Mucosa of stomach (tissue), 1 donor: ENCODE data around the gene HAUS1.
"Not testable (repeated sequence)": the region's sequence is repeated elsewhere in the genome, so short reads cannot be mapped to it uniquely, and the experiment has no call there.

Source experiments
- H3K27me3 ChIP-seq: one replicate; pipeline ENCODE4 v1.7.0; 2013; ENCODE audit warnings: mild to moderate bottlenecking, low read length; ENCODE audit not compliant: control insufficient read depth, insufficient read depth
- H3K36me3 ChIP-seq: one replicate; pipeline ENCODE4 v1.7.0; 2013; ENCODE audit warnings: low read length; ENCODE audit not compliant: control insufficient read depth, insufficient read depth
- H3K4me1 ChIP-seq: one replicate; pipeline ENCODE4 v1.7.0; 2013; ENCODE audit warnings: mild to moderate bottlenecking, low read length; ENCODE audit not compliant: control insufficient read depth, insufficient read depth
- H3K4me3 ChIP-seq: one replicate; pipeline ENCODE4 v1.7.0; 2013; ENCODE audit warnings: low read length
- H3K9ac ChIP-seq: one replicate; pipeline ENCODE4 v1.7.0; 2013; ENCODE audit warnings: mild to moderate bottlenecking, low read length, moderate library complexity
- H3K9me3 ChIP-seq: one replicate; pipeline ENCODE4 v1.7.0; 2013; ENCODE audit warnings: mild to moderate bottlenecking, low read length, moderate library complexity; ENCODE audit not compliant: control insufficient read depth
- donor health status: Pancreatic carcinoma.

HAUS1 gene

DNA sequence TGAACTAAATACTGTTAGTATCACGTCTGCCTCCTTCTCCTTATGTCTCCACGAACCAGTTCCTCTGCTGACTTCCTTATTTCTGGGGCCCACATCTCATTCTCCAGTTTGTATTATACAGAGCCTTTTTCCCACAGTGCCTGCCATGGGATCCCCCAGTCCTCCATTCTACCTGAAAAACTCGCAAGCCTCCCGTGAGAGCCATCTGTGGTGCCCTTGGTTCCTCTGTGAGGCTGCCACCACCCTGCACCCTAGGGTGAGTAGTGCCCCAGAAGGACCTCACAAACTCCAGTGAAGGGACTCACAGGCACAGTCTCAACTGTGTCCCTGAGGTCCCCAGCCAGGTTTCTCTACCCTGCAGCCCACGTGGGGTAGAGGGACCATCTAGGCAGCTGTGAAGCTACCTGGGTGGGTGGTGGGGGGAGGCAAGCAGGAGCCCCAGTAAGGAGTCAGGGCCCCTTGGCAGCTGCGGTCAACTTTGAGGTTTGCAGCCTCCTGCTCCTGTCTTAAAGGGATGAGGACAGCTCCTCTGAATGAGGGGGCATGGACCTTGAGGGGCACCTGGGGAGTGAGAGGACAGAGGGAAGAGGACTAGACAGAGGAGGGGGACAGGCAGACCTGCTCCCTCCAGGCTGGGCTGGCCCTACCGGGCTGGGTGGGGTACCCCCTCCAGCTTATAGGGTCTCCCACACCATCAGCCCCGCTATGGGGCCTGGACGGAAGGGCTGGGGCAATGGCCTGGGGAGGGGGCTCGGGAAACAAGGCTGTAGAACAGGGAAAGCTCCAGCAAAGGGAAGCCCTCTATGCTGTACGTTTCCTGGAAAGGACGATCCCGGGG lies 33.2 kb upstream of the HAUS1 start:
- H3K4me3 ChIP-seq, result peak overlapping the region; percentile 60
- H3K9ac ChIP-seq, result peak overlapping the region; percentile 69
- H3K9me3 ChIP-seq, result no peaks in the 10 kb centered on the region
- peaks cover 5% of the 10 kb centered on the region for H3K4me1 ChIP-seq
- no peaks in the 10 kb centered on the region for H3K36me3 ChIP-seq
- H3K27me3 ChIP-seq, result peaks cover 9% of the 10 kb centered on the region

- peak within 1 kb of the TSS; percentile 69 for H3K9ac ChIP-seq
- H3K9me3 ChIP-seq, result no peaks in the 10 kb centered on the region
- peaks cover 9% of the 10 kb centered on the region for H3K27me3 ChIP-seq
- peak within 1 kb of the TSS; percentile 60 for H3K4me3 ChIP-seq
- peaks cover 5% of the 10 kb centered on the region for H3K4me1 ChIP-seq
- no peaks in the 10 kb centered on the region for H3K36me3 ChIP-seq
Observed at GRCh38 chr18:46071653-46072375, 32.4 kb upstream of the HAUS1 start, which contains the start of gene PSTPIP2. Gene PSTPIP2, minus strand, starts transcription at chr18:46072260. Its CDS starts 72 bp downstream, at chr18:46072188.

DNA sequence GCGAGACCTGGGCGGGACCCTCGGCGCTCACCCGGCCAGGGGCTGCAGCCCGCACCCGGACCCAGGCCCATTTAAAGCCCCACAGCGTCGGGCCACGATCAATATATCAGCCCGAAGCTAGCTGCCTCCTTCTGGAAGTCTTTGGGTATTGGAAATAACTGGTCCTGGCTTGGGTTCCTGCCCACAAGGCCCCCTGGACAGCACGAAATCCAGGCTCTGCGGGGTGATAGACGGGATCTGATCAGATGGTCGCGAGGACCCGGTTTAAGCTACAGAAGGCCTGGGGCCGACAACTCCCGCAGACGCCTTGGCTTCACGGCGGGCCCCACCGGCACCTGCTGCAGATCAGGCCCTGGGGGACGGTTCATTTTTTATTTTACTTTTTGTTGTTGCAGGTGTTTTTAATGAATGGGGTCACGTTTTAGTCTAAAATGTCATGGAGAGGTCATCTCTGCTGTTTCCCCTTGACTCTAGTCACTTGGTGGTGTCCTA lies 31.8 kb upstream of the HAUS1 start:
- Histone ChIP-seq H3K4me3 (peak overlapping the region; percentile 60), H3K9me3 (no peaks in the 10 kb centered on the region), H3K4me1 (peaks cover 5% of the 10 kb centered on the region), H3K27me3 (peaks cover 9% of the 10 kb centered on the region), H3K9ac (peak overlapping the region; percentile 69), H3K36me3 (no peaks in the 10 kb centered on the region)

DNA sequence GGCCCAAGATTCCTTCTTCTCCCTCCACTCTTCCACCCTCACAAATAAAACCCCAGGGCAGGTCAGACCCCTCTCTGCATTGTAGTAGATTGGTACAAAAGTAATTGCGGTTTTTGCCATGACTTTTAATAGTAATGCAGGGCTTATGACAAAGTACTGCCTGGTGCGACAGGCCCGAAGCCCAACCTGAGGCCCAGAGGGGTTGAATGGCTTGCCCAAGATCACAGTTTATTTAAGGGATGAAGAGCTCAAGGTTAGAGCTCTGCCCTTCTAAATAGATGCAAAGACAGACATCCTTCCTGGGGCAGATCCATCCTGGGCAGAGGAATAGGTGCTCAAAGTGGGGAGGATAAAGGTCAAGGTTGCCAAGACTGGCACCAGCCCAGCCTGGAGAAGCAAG lies 31.2 kb upstream of the HAUS1 start:
- no peak overlapping the region for H3K4me3 ChIP-seq
- H3K36me3 ChIP-seq, result no peaks in the 10 kb centered on the region
- no peak overlapping the region for H3K9ac ChIP-seq
- H3K4me1 ChIP-seq, result peaks cover 5% of the 10 kb centered on the region
- H3K27me3 ChIP-seq, result peaks cover 9% of the 10 kb centered on the region
- H3K9me3 ChIP-seq, result no peaks in the 10 kb centered on the region

- Histone ChIP-seq H3K4me1 (peaks cover 5% of the 10 kb centered on the region), H3K4me3 (no peak overlapping the region), H3K36me3 (no peaks in the 10 kb centered on the region), H3K27me3 (peaks cover 9% of the 10 kb centered on the region), H3K9ac (no peak overlapping the region), H3K9me3 (no peaks in the 10 kb centered on the region)
Observed at GRCh38 chr18:46073474-46074331, 30.5 kb upstream of the HAUS1 start.

DNA sequence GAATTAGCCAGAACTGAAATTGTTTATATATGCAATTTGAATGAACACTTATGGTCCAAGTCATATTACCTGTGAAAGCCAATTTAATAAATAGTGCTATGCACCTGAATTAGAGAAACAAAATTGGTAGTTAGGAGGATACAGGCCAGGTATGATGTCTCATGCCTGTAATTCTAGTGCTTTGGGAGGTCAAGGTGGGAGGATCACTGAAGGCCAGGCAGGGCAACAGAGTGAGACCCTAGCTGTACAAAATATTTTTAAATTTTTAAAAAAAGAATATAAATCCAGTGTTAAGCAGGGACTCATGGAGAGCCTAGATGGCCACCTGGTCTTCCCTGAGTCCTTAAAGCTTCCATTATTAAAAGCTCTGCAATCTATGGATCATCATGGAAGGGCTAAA lies 24.8 kb upstream of the HAUS1 start:
- Histone ChIP-seq H3K4me3 (no peak overlapping the region), H3K4me1 (no peaks in the 10 kb centered on the region), H3K9ac (no peak overlapping the region), H3K27me3 (no peaks in the 10 kb centered on the region), H3K9me3 (no peaks in the 10 kb centered on the region), H3K36me3 (no peaks in the 10 kb centered on the region)

DNA sequence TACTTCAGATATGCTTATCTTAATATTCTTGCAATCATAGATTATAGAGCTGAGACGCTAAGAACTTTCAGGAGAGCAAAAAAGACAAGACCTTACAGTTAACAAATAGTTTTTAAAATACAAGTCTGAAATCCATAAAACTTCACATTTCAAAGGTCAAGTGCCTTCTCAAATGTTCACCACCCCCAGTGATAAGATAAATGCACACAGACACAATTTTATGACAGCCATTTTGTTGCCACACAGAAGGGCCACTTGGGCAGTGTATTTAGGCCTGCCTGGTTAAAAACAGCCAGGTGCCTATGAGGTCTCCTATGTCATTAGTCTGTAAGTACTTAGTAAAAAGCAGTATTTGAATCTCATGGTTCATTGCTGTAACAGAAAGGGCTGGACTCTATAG lies 24.0 kb upstream of the HAUS1 start:
- Histone ChIP-seq H3K27me3 (no peaks in the 10 kb centered on the region), H3K9me3 (no peaks in the 10 kb centered on the region), H3K36me3 (no peaks in the 10 kb centered on the region)

DNA sequence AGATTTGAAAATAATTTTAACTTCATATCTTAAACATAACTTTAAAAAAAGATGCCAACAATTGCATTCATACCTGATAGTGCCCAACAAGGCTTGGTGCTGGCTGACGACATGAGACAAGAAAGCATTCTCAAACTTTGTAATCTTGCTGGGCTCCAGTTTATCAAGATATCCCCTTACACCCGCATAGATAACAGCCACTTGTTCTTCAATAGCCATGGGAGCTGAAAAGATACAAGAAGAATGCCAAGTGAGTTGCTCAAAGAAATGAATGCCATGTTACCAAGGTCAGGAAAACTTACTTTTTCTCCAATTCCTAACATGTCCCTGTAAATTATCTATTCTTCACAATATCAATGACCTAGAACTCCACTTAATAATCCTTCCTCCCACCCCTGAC lies 19.8 kb upstream of the HAUS1 start:
- Histone ChIP-seq H3K4me3 (no peak overlapping the region), H3K9me3 (no peaks in the 10 kb centered on the region), H3K36me3 (peaks cover 11% of the 10 kb centered on the region), H3K27me3 (no peaks in the 10 kb centered on the region), H3K9ac (no peak overlapping the region), H3K4me1 (no peaks in the 10 kb centered on the region)

More for the DNA sequence above, 24.0 kb upstream of the HAUS1 start:
- H3K4me3 ChIP-seq, result no peak overlapping the region
- no peak overlapping the region for H3K9ac ChIP-seq
- H3K4me1 ChIP-seq, result no peaks in the 10 kb centered on the region

GRCh38 chr18:46088501-46088900 lies 15.7 kb upstream of the HAUS1 start:
- H3K4me1 ChIP-seq, result not testable (repeated sequence)

GRCh38 chr18:46095532-46095931 lies 8.7 kb upstream of the HAUS1 start:
- Histone ChIP-seq H3K9me3 (no peaks in the 10 kb centered on the region), H3K4me3 (no peak overlapping the region), H3K4me1 (peaks cover 3% of the 10 kb centered on the region), H3K9ac (no peak overlapping the region), H3K36me3 (no peaks in the 10 kb centered on the region), H3K27me3 (no peaks in the 10 kb centered on the region)

More at GRCh38 chr18:46088501-46088900, 15.7 kb upstream of the HAUS1 start:
- H3K27me3 ChIP-seq, H3K4me3 ChIP-seq, H3K9ac ChIP-seq, H3K9me3 ChIP-seq: not testable (repeated sequence)
- peaks cover 18% of the 10 kb centered on the region for H3K36me3 ChIP-seq

DNA sequence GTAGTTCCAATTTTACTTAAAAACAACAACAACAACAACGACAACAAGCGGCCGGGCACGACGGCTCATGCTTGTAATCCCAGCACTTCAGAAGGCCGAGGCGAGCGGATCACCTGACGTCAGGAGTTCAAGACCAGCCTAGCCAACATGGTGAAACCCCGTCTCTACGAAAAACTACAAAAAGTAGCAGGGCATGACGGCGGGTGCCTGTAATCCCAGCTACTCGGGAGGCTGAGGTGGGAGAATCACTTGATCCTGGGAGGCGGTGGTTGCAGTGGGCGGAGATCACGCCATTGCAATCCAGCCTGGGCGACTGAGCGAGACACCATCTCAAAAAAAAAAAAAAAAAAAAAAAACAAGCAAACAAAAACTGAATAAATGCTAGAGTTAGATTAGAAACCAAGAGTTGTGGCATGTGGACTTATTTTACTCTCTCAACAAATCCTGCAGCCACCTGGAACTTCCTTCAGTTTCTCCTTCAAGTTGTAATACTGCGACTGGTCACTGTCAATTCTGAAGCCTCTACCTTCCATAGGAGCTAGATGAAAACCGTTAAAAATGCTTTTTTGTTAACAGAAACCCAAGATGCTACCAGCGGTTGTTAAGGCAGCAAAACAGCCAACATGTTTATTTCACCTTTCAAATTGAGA lies 7.4 kb upstream of the HAUS1 start:
- H3K9ac ChIP-seq, result peak overlapping the region; percentile 97
- no peaks in the 10 kb centered on the region for H3K9me3 ChIP-seq
- peaks cover 3% of the 10 kb centered on the region for H3K4me1 ChIP-seq

More for the DNA sequence above, 7.4 kb upstream of the HAUS1 start:
- Histone ChIP-seq H3K4me3 (peak overlapping the region; percentile 96), H3K36me3 (no peaks in the 10 kb centered on the region), H3K27me3 (no peaks in the 10 kb centered on the region)
